SK-N-MC (cell line): Measurements from ENCODE around the gene PF4V1.

ENCODE experiments used
- EZH2 ChIP-seq: fragments of 200-600 bp; sonication (generic); IDR thresholded peaks from one replicate; pipeline ENCODE4 v1.6.1; 2017; ENCODE audit warnings: antibody characterized with exemption
- FOXP2 ChIP-seq: optimal IDR thresholded peaks from 2 replicates; pipeline ENCODE3; 2011; ENCODE audit warnings: mild to moderate bottlenecking, moderate library complexity; ENCODE audit not compliant: insufficient read depth; ENCODE audit errors: extremely low read length, control extremely low read depth
- POLR2AphosphoS5 ChIP-seq: IDR thresholded peaks from 2 replicates; pipeline ENCODE4 v1.6.1; 2012; ENCODE audit warnings: mild to moderate bottlenecking, low read depth, low read length, borderline replicate concordance

- TF ChIP-seq EZH2: no peak
- TF ChIP-seq POLR2AphosphoS5: no peak
- TF ChIP-seq FOXP2: no peak
Measured at GRCh38 chr4:73891739-73892405, 38.8 kb downstream of the PF4V1 start.
